COR-L47 (cell line): ENCODE measurements around the gene CDC42BPB.
A peak's percentile ranks its signal among the peaks of the same experiment; 100 is the strongest.

ENCODE experiments used
- DNase-seq: peaks from one replicate; lab custom pipeline; 2025; lab: John Stamatoyannopoulos, UW

Gene CDC42BPB

GRCh38 chr14:103057372-103058163 lies at the start of gene CDC42BPB:
Gene CDC42BPB (minus strand): TSS chr14:103057549. CDS start chr14:103057173, 376 bp downstream.
- peak; percentile 95 for DNase-seq

DNA sequence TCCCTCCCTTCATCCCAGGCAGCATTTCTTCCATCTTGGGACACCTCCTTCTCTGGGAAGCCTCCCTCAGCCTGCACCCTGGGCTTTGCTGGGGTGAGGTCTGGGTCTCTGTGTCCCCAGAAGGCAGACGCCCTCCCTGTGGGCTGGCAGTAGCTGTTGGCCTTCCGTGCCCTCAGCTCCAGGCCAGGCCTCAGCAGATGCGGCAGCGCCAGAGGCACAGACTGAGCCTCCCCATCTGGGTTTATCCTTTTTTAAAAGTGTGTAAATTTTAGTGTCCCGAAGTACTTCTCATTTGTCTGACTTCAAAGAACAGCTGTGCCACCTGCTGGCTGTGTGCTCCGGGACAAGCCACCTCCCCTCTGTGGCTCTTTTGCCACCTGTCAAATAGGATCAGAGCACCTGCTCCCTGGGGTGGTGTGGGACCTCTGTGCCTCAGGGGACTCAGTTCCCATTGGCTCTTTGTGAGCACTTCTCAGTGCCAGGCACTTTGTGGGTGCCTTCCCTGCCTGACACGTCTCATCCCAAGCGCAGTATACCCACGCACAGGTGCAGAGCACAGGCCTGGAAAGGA lies 48.3 kb upstream of the CDC42BPB start:
- DNase-seq: no peak

DNA sequence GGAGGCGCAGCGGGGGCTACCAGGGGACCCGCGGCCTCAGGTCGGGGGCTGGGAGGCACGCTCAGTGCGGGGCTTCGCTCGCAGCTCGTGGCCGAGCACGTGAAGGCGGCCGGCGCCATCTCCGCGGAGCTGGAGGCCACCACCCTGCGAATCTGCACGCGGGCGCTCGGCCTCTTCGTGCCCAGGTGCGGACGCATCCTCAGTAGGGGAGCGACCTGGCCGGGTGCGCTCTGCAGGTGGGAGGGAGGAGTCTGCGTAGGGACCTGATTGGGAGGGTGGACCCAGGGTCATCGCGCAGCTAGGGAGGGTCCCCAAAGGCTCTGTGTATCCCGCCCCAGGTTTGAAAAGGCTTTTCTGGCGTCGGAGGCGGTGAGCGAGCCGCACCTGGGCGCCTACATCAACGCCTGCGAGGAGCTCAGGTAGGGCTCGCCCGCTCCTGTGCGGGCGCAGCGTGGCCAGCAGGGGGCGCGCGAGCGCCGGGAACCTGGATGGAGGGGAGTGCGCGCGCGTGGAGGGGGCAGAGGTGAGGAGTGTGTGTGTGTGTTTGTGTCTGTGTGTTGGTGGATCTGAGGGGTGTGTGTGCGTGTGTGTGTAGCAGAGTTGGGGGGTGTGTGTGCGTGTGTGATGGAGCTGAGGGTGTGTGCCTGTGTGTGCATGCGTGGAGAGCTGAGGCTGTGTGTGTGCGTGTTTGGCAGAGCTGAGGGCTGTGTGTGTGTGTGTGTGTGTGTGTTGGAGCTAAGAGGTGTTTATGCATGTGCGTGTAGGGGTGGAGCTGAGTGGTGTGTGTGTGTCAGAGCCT lies 47.5 kb upstream of the CDC42BPB start:
- DNase-seq: peak; percentile 80

DNA sequence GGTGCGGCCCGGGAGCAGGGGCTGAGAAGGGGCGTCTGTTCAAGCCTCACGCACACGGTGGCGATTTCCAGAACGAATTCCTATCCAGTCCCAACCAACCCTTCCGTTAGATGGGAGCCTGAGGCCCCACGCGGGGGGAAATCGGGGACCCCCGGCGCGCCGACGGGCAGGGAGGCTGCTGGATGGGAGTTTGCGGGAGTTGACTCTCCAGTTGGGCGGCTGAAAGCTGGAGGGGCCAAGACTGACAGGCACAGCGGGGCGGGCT lies 47.0 kb upstream of the CDC42BPB start:
- no peak for DNase-seq

DNA sequence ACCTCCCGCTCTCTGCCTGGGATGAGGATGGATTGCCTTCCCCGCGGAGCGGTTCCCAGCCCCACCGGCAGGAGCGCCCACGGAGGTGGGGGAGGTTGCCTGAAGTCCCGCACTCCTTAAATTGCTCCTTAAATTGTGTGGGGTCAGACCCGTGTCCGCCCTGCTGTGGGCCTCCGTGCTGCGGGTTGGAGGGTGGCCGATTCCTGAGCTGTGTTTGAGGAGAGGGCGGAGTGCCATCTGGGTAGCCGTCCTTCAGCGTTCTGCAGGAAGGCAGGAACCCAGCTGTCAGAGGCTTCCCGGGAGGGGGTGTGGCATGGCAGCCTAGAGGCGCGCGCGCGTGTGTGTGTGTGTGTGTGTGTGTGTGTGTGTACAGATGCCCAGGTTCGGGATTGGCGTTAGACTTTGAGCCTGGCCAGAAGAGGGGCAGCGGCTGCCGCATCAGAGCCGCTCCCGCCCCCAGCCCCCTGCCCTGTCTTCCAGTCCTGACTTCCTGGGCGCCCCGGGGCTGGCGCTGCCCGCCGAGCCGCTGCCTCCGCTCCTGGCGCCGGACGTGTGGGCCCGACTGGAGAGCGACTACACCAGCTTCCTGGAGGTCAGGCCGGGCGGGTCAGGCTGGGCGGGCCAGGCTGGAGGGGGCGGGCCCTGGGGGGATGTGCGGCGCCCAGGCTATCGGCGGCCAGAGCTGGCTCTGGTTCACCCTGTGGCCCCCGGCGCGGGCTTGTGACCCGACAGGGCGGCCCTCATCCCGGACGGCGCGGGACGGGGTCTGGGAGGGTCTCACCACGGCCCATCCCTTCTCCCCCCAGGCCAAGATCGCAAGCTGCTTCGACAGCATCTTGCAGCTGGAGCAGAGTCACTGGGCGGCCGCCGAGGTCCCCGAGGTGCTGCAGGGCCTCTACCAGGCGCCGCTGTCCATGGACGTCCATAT lies 46.4 kb upstream of the CDC42BPB start:
- DNase-seq: peak; percentile 80

DNA sequence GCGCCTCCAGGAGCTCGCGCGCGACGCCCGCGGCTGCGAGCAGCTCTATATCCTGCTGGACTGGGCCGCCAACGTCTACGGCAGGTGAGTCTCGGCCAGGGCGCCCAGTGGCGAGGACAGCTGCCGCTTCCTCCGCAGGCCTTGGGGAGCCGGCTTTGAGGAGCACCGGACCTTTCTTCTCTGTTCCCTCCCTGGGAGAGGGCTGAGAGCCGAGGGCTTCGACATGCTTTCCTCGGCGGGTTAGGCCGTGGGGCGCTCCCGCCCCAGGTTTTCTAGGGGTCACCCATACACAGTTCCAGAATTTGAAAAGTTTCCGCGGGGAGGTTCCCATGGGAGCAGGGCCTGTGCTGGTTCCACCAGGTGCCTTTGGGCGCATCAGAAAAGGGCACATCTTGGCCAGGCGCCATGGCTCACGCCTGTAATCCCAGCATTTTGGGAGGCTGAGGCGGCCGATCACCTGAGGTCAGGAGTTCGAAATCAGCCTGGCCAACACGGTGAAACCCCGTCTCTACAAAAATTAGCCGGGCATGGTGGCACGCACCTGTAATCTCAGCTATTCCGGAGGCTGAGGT lies 45.4 kb upstream of the CDC42BPB start:
- no peak for DNase-seq

DNA sequence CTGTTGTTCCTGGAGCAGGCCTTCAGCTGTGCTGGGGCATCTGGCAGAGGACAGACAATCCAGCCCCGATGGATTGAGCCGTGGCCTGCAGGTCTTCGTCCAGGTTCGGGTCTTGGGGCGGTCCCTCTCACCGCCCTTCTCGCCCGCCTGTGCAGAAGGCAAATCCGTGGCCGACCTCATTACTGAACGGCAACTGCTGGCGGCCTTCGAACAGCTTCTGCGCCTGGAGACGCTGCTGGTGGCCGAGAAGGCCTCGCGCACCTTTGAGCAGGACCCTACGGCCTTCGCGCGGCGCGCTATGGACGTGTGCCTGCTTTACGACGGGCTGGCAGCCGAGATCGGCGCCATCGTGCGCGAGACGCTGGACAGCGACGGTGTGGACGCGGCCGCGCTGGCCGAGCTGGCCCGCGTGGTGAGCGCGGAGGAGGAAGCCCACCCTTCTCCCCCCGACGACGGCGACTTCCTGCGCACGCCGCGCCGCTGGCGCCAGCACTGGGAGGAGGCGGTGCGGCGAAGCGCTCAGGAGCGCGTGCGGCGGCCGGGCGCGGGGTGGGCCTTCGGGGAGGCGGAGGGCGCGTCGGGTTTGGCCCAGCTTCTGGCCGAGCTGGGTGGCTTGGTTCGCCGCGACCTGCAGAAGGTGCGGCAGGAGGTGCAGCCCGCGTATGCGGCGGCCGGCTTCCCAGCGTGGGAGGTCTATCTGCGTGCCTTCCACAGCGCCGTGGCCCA lies 44.8 kb upstream of the CDC42BPB start:
- no peak for DNase-seq

DNA sequence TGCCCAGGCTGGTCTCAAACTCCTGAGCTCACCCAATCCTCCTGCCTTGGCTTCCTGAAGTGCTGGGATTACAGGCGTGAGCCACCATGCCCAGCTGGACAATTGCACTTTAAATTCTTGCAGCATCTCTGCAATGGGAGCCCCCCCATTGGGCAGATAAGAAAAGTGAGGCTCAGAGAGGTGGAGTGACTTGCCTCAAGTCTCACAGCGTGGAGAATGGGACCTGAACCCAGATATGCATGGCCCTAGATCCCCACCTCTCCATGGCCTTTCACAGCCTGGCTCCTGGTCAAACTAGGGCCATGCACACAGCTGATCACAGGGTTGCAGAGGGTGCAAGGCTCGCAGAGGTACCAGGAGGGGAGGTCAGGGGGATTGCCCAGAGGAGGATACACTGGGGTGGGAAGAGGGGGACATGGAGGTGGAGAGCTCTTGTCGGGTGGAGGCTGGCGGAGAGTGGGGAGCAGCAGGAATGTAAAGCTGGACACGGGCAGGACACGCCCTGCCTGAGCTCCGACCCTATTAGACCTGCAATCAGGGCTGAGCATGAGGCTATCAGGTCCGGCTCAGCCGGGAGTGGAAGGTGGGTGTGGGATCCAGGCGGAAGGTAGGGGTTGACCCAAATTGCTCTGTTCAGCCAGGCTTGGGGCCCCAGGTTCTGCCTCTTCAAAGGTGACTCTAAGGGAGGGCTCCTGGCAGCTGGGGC lies 44.1 kb upstream of the CDC42BPB start:
- DNase-seq: no peak

DNA sequence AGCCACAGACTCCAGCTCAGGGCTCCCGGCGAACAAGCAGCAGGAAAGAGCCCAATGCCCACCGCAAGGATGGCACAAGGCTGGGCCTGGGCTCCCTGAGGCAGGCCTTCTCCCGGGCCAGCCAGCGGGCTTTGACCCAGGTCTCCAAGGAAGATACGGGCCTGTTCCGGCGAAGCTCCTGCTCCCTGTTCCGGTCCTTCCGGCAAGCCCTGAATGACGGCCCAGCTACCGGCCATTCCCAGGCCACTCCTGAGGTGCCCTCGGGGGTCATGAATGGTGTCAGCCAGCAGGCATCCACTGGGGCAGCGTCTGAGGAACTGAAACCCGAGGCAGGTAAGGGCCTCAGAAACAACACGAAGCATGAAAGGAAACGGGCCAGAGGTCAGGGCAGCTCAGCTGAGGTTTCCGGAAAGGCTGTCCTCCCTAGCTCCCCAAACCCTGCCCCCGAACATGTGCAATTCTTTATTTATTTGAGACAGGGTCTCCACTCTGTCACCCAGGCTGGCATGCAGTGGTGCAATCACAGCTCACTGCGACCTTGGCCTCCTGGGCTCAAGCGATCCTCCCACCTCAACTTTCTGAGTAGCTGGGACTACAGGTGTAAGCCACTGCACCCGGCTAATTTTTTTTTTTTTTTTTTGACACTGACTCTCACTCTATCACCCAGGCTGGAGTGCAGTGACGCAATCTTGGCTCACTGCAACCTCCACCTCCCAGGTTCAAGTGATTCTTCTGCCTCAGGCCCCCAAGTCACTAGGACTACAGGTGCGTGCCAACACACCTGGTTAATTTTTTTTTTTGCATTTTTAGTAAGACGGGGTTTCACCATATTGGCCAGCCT lies 43.2 kb upstream of the CDC42BPB start:
- DNase-seq: no peak

- DNase-seq: no peak
Observed at GRCh38 chr14:103099733-103100280, 42.5 kb upstream of the CDC42BPB start.

- DNase-seq: no peak
Observed at GRCh38 chr14:103099081-103099732, 41.9 kb upstream of the CDC42BPB start.

- no peak for DNase-seq
Observed at GRCh38 chr14:103097994-103098957, 40.9 kb upstream of the CDC42BPB start.

- DNase-seq: no peak
Observed at GRCh38 chr14:103097244-103097993, 40.1 kb upstream of the CDC42BPB start.

GRCh38 chr14:103096387-103096786 lies 39.0 kb upstream of the CDC42BPB start:
- no peak for DNase-seq

DNA sequence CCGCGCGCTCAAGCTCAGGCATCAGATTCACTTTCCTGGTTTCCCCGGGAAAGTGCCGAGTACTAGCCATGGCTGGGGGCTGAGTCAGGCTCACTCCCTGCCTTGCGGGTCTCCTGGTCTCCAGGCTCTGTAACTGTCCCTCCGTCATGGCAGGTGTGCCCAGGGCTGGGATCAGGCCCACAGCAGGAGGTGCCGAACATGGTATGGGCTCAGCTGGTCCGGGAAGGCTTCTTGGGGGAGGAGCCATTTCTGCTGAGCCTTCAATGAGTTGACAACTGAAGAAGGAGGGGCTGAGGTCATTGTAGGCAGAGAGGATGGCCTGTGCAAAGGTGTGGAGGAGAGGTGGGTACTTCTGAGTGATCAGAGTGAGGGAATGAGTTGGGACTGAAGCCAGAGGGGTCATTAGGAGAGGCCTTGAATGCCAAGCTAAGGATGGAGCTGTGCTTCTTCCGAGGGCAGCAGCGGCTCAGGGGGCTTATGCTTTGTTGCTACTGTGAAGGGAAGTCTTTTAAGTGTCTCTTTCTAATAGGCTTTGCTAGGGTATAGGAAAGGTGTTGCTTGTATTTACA lies 37.9 kb upstream of the CDC42BPB start:
- no peak for DNase-seq
